HCT116 (cell line): ENCODE measurements around the gene RTL10. TPM values are rescaled to one million over a fixed set of nuclear protein-coding genes. Genes with fewer than 3 reads are reported as not detected.

ENCODE experiments used
- ATAC-seq: fragments of 200-7000 bp; cut with Tn5 transposase; 2 replicates; pipeline ENCODE4 v1.9.1; 2020; ENCODE audit warnings: mild to moderate bottlenecking, moderate library complexity
- BruUV-seq: library from RNA; stranded (reverse); fragments of 400-500 nt; replicated peaks from 2 replicates; lab custom pipeline; 2021; lab: Mats Ljungman, UMichigan
- CTCF ChIA-PET: fragments of 300-600 bp; sonication (Branson Sonifier 250); formaldehyde crosslinking; loops from one replicate; lab custom pipeline; 2021; ENCODE audit warnings: antibody characterized with exemption; lab: Charles Lee
- POLR2A ChIA-PET: fragments of 300-600, 350-600 bp; sonication (Branson Sonifier 250); formaldehyde crosslinking; loops from one replicate; lab custom pipeline; 2021; ENCODE audit warnings: antibody characterized with exemption; lab: Charles Lee
- RAD21 ChIA-PET, 2 experiments: fragments of 300-600 bp; sonication (Branson Sonifier 250); formaldehyde crosslinking; loops; one replicate each; lab custom pipeline; 2023; ENCODE audit warnings: low total read pairs in 2 of 2; ENCODE audit not compliant: uncharacterized antibody in 2 of 2, unreplicated experiment in 2 of 2, low non-redundant PET in 1 of 2; lab: Charles Lee
- DNase-seq: peaks from one replicate; pipeline ENCODE4 v3.0.0-alpha.2; 2010; ENCODE audit warnings: low read depth, low spot score
- H2AFZ ChIP-seq: fragments of 200-600 bp; shearing (Covaris generic), sonication (generic); 2 replicates; pipeline ENCODE4 v1.6.1; 2017; ENCODE audit warnings: low read depth, mixed run types, mixed read lengths, antibody characterized with exemption, low read length; ENCODE audit not compliant: poor library complexity, severe bottlenecking
- H3K27ac ChIP-seq: 2 replicates; pipeline ENCODE4 v1.5.1; 2012; ENCODE audit warnings: low read depth, low read length
- H3K27me3 ChIP-seq: fragments of 200-600 bp; sonication (generic); 2 replicates; pipeline ENCODE4 v1.6.1; 2016; ENCODE audit warnings: mixed run types, low read length, mixed read lengths; ENCODE audit not compliant: insufficient read depth
- H3K36me3 ChIP-seq, 2 experiments: fragments of 200-500 bp in 1 of 2; fragments of 200-600 bp in 1 of 2; sonication (Bioruptor generic) in 1 of 2; sonication (generic) in 1 of 2; 2 replicates each; pipeline versions ENCODE4 v1.5.1 to v1.6.1; 2014 to 2016; ENCODE audit warnings: low read length in 2 of 2, inconsistent platforms in 1 of 2, mixed read lengths in 1 of 2, mixed run types in 1 of 2; ENCODE audit not compliant: insufficient read depth in 2 of 2, control insufficient read depth in 1 of 2
- H3K4me1 ChIP-seq, 2 experiments: fragments of 200-600 bp in 1 of 2; sonication (generic) in 1 of 2; 2 replicates each; pipeline versions ENCODE4 v1.5.1 to v1.6.1; 2012 to 2017; ENCODE audit warnings: low read length in 2 of 2, inconsistent platforms in 1 of 2, mild to moderate bottlenecking in 1 of 2, mixed read lengths in 1 of 2, mixed run types in 1 of 2, moderate library complexity in 1 of 2; ENCODE audit not compliant: insufficient read depth in 2 of 2, control insufficient read depth in 1 of 2
- H3K4me2 ChIP-seq: fragments of 200-600 bp; sonication (generic); 2 replicates; pipeline ENCODE4 v1.6.1; 2017; ENCODE audit warnings: mixed run types, low read length, mixed read lengths
- H3K4me3 ChIP-seq, 2 experiments: fragments of 200-600 bp in 1 of 2; sonication (generic) in 1 of 2; replicated peaks in 1 of 2; 2 replicates each; pipeline ENCODE4 v1.5.1; 2011 to 2016; ENCODE audit warnings: low read length in 2 of 2, control low read depth in 1 of 2, low read depth in 1 of 2, mild to moderate bottlenecking in 1 of 2, mixed read lengths in 1 of 2, mixed run types in 1 of 2
- H3K79me2 ChIP-seq: fragments of 200-600 bp; sonication (generic); 2 replicates; pipeline ENCODE4 v1.6.1; 2017; ENCODE audit warnings: mild to moderate bottlenecking, mixed run types, low read length, moderate library complexity, mixed read lengths; ENCODE audit not compliant: insufficient read depth
- H3K9ac ChIP-seq: fragments of 200-600 bp; sonication (generic); 2 replicates; pipeline ENCODE4 v1.6.1; 2016; ENCODE audit warnings: low read length, mixed read lengths
- H3K9me2 ChIP-seq: fragments of 200-600 bp; sonication (generic), shearing (Covaris generic); 2 replicates; pipeline ENCODE4 v1.6.1; 2017; ENCODE audit warnings: mixed run types, mild to moderate bottlenecking, moderate library complexity; ENCODE audit not compliant: insufficient read depth
- H3K9me3 ChIP-seq, 2 experiments: fragments of 200-500 bp in 1 of 2; fragments of 200-600 bp in 1 of 2; sonication (Bioruptor generic) in 1 of 2; sonication (generic) in 1 of 2; 2 replicates each; pipeline ENCODE4 v1.6.1; 2014 to 2017; ENCODE audit warnings: low read length in 2 of 2, mixed read lengths in 2 of 2, inconsistent platforms in 1 of 2, low read depth in 1 of 2, mild to moderate bottlenecking in 1 of 2, mixed run types in 1 of 2, moderate library complexity in 1 of 2; ENCODE audit not compliant: control insufficient read depth in 1 of 2, insufficient read depth in 1 of 2
- H4K20me1 ChIP-seq: fragments of 200-600 bp; sonication (generic), shearing (Covaris generic); 2 replicates; pipeline ENCODE4 v1.6.1; 2017; ENCODE audit warnings: mixed run types, mild to moderate bottlenecking, moderate library complexity; ENCODE audit not compliant: insufficient read depth
- ATF3 ChIP-seq: IDR thresholded peaks from 2 replicates; pipeline ENCODE4 v1.6.1; 2012
- CEBPB ChIP-seq: IDR thresholded peaks from 2 replicates; pipeline ENCODE4 v1.6.1; 2012; ENCODE audit warnings: low read depth
- ELF1 ChIP-seq: IDR thresholded peaks from 2 replicates; pipeline ENCODE4 v1.6.1; 2012; ENCODE audit warnings: low read depth, borderline replicate concordance
- EZH2 ChIP-seq: fragments of 200-600 bp; sonication (generic); IDR thresholded peaks from 2 replicates; pipeline ENCODE4 v1.6.1; 2017; ENCODE audit warnings: antibody characterized with exemption, mixed run types
- EZH2phosphoT487 ChIP-seq: fragments of 200-600 bp; IDR thresholded peaks from 2 replicates; pipeline ENCODE4 v1.6.1; 2018; ENCODE audit warnings: antibody characterized with exemption, borderline replicate concordance
- FOSL1 ChIP-seq: IDR thresholded peaks from 2 replicates; pipeline ENCODE4 v1.6.1; 2012; ENCODE audit warnings: low read depth
- POLR2A ChIP-seq: IDR thresholded peaks from 2 replicates; pipeline ENCODE4 v1.7.0; 2011; ENCODE audit warnings: borderline replicate concordance; ENCODE audit not compliant: insufficient read depth, insufficient read length; ENCODE audit errors: extremely low read depth
- POLR2AphosphoS5 ChIP-seq: IDR thresholded peaks from 2 replicates; pipeline ENCODE4 v1.6.1; 2011; ENCODE audit warnings: mild to moderate bottlenecking, low read depth, low read length, moderate library complexity
- RAD21 ChIP-seq: IDR thresholded peaks from 2 replicates; pipeline ENCODE4 v1.6.1; 2012; ENCODE audit warnings: low read depth, mild to moderate bottlenecking
- SIN3A ChIP-seq: IDR thresholded peaks from 2 replicates; pipeline ENCODE4 v1.6.1; 2012; ENCODE audit warnings: low read depth
- SP1 ChIP-seq: IDR thresholded peaks from 2 replicates; pipeline ENCODE4 v1.6.1; 2012; ENCODE audit warnings: low read depth
- SRF ChIP-seq: IDR thresholded peaks from 2 replicates; pipeline ENCODE4 v1.6.1; 2012; ENCODE audit warnings: low read depth
- TCF7L2 ChIP-seq: IDR thresholded peaks from 2 replicates; pipeline ENCODE4 v1.7.0; 2011; ENCODE audit warnings: borderline replicate concordance, inconsistent platforms; ENCODE audit not compliant: insufficient read depth, insufficient read length; ENCODE audit errors: extremely low read depth
- YY1 ChIP-seq: IDR thresholded peaks from 2 replicates; pipeline ENCODE4 v1.6.1; 2011; ENCODE audit warnings: low read length, low read depth, moderate library complexity, mild to moderate bottlenecking; ENCODE audit not compliant: insufficient replicate concordance; ENCODE audit errors: extremely low read depth
- ZBTB33 ChIP-seq: IDR thresholded peaks from 2 replicates; pipeline ENCODE4 v1.6.1; 2011; ENCODE audit warnings: mild to moderate bottlenecking, low read length, moderate library complexity; ENCODE audit not compliant: insufficient replicate concordance; ENCODE audit errors: extremely low read depth
- ZFX ChIP-seq: fragments of 450-650 bp; IDR thresholded peaks from 2 replicates; pipeline ENCODE4 v1.6.1; 2017
- intact Hi-C: fragments of 100-400 bp; cut with micrococcal nuclease; formaldehyde crosslinking; loops from 2 replicates; pipeline ENCODE4 v1.10.0; 2022
- total RNA-seq: library from RNA; stranded (reverse); gene quantifications from one replicate; pipeline ENCODE4 v1.2.1, GENCODE V29; 2021; ENCODE audit not compliant: unreplicated experiment

Gene RTL10
- total RNA-seq, 1 experiment from 2014 or later = 24.6 TPM

- H3K4me2 ChIP-seq = no peak overlapping the region
- H3K4me3 ChIP-seq = no peak overlapping the region
- BruUV-seq = no TSS peak
- DNase-seq (no peak), ATAC-seq (no peak)
- H4K20me1 ChIP-seq = no peaks in the 10 kb centered on the region
- RAD21 ChIA-PET = no interaction called here
- TF ChIP-seq CEBPB = no peak
- TF ChIP-seq EZH2 = no peak
- TF ChIP-seq SP1 = no peak
- no peak for TF ChIP-seq POLR2AphosphoS5
- no peak for TF ChIP-seq ZFX
- no peak for TF ChIP-seq POLR2A
- TF ChIP-seq RAD21 = no peak
- TF ChIP-seq ATF3 = no peak
- TF ChIP-seq SIN3A = no peak
- no peak for TF ChIP-seq TCF7L2
- no peak for TF ChIP-seq ELF1
- no peak for TF ChIP-seq SRF
- TF ChIP-seq FOSL1 = no peak
- TF ChIP-seq EZH2phosphoT487 = no peak
- TF ChIP-seq YY1 = no peak
- no peak for TF ChIP-seq ZBTB33
- TF ChIP-seq, all 23 proteins: peak for 0
- H3K9ac ChIP-seq = no peak overlapping the region
- H2AFZ ChIP-seq = no peak overlapping the region
- no peaks in the 10 kb centered on the region for H3K79me2 ChIP-seq
- H3K27ac ChIP-seq = no peak overlapping the region
- no peaks in the 10 kb centered on the region for H3K9me2 ChIP-seq
- no peaks in the 10 kb centered on the region for H3K4me1 ChIP-seq
- H3K36me3 ChIP-seq = no peaks in the 10 kb centered on the region
- CTCF ChIA-PET = no interaction called here
- intact Hi-C loops = no loop called here
- H3K27me3 ChIP-seq = no peaks in the 10 kb centered on the region
- no peaks in the 10 kb centered on the region for H3K9me3 ChIP-seq
- POLR2A ChIA-PET = no interaction called here
These were observed 39.4 kb downstream of the RTL10 start for GRCh38 chr22:19815093-19815822.
